ENCODE results near the gene FUT3. TPM values are rescaled to one million over a fixed set of nuclear protein-coding genes. Genes with fewer than 3 reads are reported as not detected.

The FUT3 gene
- total RNA-seq, 1 donor from 2014 or later: not detected

- Histone ChIP-seq H3K9me3 (no peaks in the 10 kb centered on the region), H3K4me3 (no peak overlapping the region), H3K36me3 (no peaks in the 10 kb centered on the region), H3K27ac (no peak overlapping the region), H3K4me1 (no peaks in the 10 kb centered on the region), H3K27me3 (no peaks in the 10 kb centered on the region)
- intact Hi-C loops (cut with DNase I): no loop called here
- TF ChIP-seq CTCF (IDR thresholded peaks at IDR 0.05): no peak
- no peak for DNase-seq (ENCODE audit: low spot score in 2 of 2)
Observed at GRCh38 chr19:5814123-5814851, 37.0 kb downstream of the FUT3 start.

- no peak for DNase-seq (ENCODE audit: low spot score in 2 of 2)
- Histone ChIP-seq H3K27me3 (no peaks in the 10 kb centered on the region), H3K36me3 (no peaks in the 10 kb centered on the region)
Observed at GRCh38 chr19:5811117-5811516, 40.1 kb downstream of the FUT3 start.

GRCh38 chr19:5809469-5809868 lies 41.8 kb downstream of the FUT3 start:
- H3K9me3 ChIP-seq: no peaks in the 10 kb centered on the region
- H3K27ac ChIP-seq: no peak overlapping the region
- no peaks in the 10 kb centered on the region for H3K36me3 ChIP-seq
- no peak for DNase-seq (ENCODE audit: low spot score in 2 of 2)
- no peak for TF ChIP-seq CTCF (IDR thresholded peaks at IDR 0.05)
- H3K4me3 ChIP-seq: no peak overlapping the region
- intact Hi-C loops (cut with DNase I): loop anchor here (10.0 kb wide), 1 partner anchor 215 kb away; no protein-coding TSS in a partner anchor
- no peaks in the 10 kb centered on the region for H3K4me1 ChIP-seq
- peaks cover 7% of the 10 kb centered on the region for H3K27me3 ChIP-seq

More at GRCh38 chr19:5811117-5811516, 40.1 kb downstream of the FUT3 start:
- no peaks in the 10 kb centered on the region for H3K4me1 ChIP-seq
- no peak for TF ChIP-seq CTCF (IDR thresholded peaks at IDR 0.05)
- H3K27ac ChIP-seq: no peak overlapping the region
- intact Hi-C loops (cut with DNase I): no loop called here
- no peaks in the 10 kb centered on the region for H3K9me3 ChIP-seq
- no peak overlapping the region for H3K4me3 ChIP-seq

- intact Hi-C loops (cut with DNase I): loop anchor here (10.0 kb wide), 1 partner anchor 216 kb away; no protein-coding TSS in a partner anchor
- H3K27me3 ChIP-seq: peaks cover 11% of the 10 kb centered on the region
- TF ChIP-seq CTCF (IDR thresholded peaks at IDR 0.05): no peak
Observed at GRCh38 chr19:5809053-5809452, 42.2 kb downstream of the FUT3 start.

GRCh38 chr19:5808120-5808816 lies 43.0 kb downstream of the FUT3 start:
- Histone ChIP-seq H3K4me1 (peaks cover 3% of the 10 kb centered on the region in 2 donors), H3K9me3 (no peaks in the 10 kb centered on the region), H3K27me3 (peaks cover 16% of the 10 kb centered on the region), H3K4me3 (no peak overlapping the region), H3K36me3 (no peaks in the 10 kb centered on the region), H3K27ac (no peak overlapping the region)
- DNase-seq (ENCODE audit: low spot score in 2 of 2): no peak
- intact Hi-C loops (cut with DNase I): loop anchor here (10.0 kb wide), 1 partner anchor 217 kb away; no protein-coding TSS in a partner anchor
- no peak for TF ChIP-seq CTCF (IDR thresholded peaks at IDR 0.05)

More at GRCh38 chr19:5809053-5809452, 42.2 kb downstream of the FUT3 start:
- no peak for DNase-seq (ENCODE audit: low spot score in 2 of 2)
- Histone ChIP-seq H3K4me1 (no peaks in the 10 kb centered on the region), H3K36me3 (no peaks in the 10 kb centered on the region), H3K27ac (no peak overlapping the region), H3K4me3 (no peak overlapping the region), H3K9me3 (no peaks in the 10 kb centered on the region)

Data from ascending aorta (tissue), 2 donors.